Neural cell (in vitro differentiated cells): ENCODE measurements around the gene OR9A4. TPM values are rescaled to one million over a fixed set of nuclear protein-coding genes. Genes with fewer than 3 reads are reported as not detected.

Experiments
- H2AFZ ChIP-seq: fragments of 200-600, 300-800 bp; sonication (generic), shearing (Covaris generic); 2 replicates; pipeline ENCODE4 v1.6.0; 2014; ENCODE audit warnings: low read depth, mild to moderate bottlenecking, antibody characterized with exemption, low read length, moderate library complexity
- H3F3A ChIP-seq: fragments of 200-600 bp; shearing (Covaris generic); 2 replicates; pipeline ENCODE4 v1.6.1; 2016; ENCODE audit warnings: mild to moderate bottlenecking, moderate library complexity, mixed read lengths, antibody characterized with exemption, low read length; ENCODE audit not compliant: insufficient read depth, poor library complexity, severe bottlenecking
- H3K27ac ChIP-seq: fragments of 200-600, 300-800 bp; sonication (generic), shearing (Covaris generic); 2 replicates; pipeline ENCODE4 v1.5.1; 2014; ENCODE audit warnings: mild to moderate bottlenecking, low read length, moderate library complexity
- H3K27me3 ChIP-seq: fragments of 300-800, 200-600 bp; sonication (generic), shearing (Covaris generic); 2 replicates; pipeline ENCODE4 v1.6.0; 2014; ENCODE audit warnings: mild to moderate bottlenecking, low read depth, low read length, moderate library complexity; ENCODE audit not compliant: insufficient read depth
- H3K36me3 ChIP-seq: fragments of 300-800, 200-600 bp; sonication (generic), shearing (Covaris generic); 2 replicates; pipeline ENCODE4 v1.5.1; 2014; ENCODE audit warnings: mild to moderate bottlenecking, antibody characterized with exemption, low read length, moderate library complexity; ENCODE audit not compliant: insufficient read depth
- H3K4me2 ChIP-seq: fragments of 300-800, 200-600 bp; sonication (generic), shearing (Covaris generic); 2 replicates; pipeline ENCODE4 v1.6.0; 2014; ENCODE audit warnings: mild to moderate bottlenecking, low read length
- H3K4me3 ChIP-seq: fragments of 300-800, 200-600 bp; sonication (generic), shearing (Covaris generic); 2 replicates; pipeline ENCODE4 v1.5.1; 2014; ENCODE audit warnings: mild to moderate bottlenecking, low read length, moderate library complexity
- H3K79me2 ChIP-seq: fragments of 200-600 bp; shearing (Covaris generic); replicated peaks from 2 replicates; pipeline ENCODE4 v1.6.0; 2014; ENCODE audit warnings: mild to moderate bottlenecking, low read length, moderate library complexity; ENCODE audit not compliant: insufficient read depth
- H3K9ac ChIP-seq: fragments of 300-800, 200-600 bp; sonication (generic), shearing (Covaris generic); 2 replicates; pipeline ENCODE4 v1.6.1; 2016; ENCODE audit warnings: mild to moderate bottlenecking, low read length, mixed read lengths
- H3K9me2 ChIP-seq: fragments of 200-600 bp; shearing (Covaris generic); 2 replicates; pipeline ENCODE4 v1.6.1; 2016; ENCODE audit warnings: mild to moderate bottlenecking, low read length, mixed read lengths; ENCODE audit not compliant: insufficient read depth
- H3K9me3 ChIP-seq: fragments of 200-600, 300-800 bp; sonication (generic), shearing (Covaris generic); 2 replicates; pipeline ENCODE4 v1.6.1; 2016; ENCODE audit warnings: mild to moderate bottlenecking, mixed run types, low read length, moderate library complexity, mixed read lengths
- H4K20me1 ChIP-seq: fragments of 200-600 bp; shearing (Covaris generic); 2 replicates; pipeline ENCODE4 v1.6.1; 2016; ENCODE audit warnings: mild to moderate bottlenecking, mixed run types; ENCODE audit not compliant: insufficient read depth
- EP300 ChIP-seq: fragments of 450-650 bp; conservative IDR thresholded peaks from 2 replicates; pipeline ENCODE4 v1.6.1; 2014; ENCODE audit warnings: antibody characterized with exemption, mild to moderate bottlenecking, moderate library complexity; ENCODE audit not compliant: poor library complexity, severe bottlenecking
- EZH2 ChIP-seq: fragments of 200-600, 300-800 bp; shearing (Covaris generic), sonication (generic); IDR thresholded peaks from 2 replicates; pipeline ENCODE4 v1.6.1; 2014; ENCODE audit warnings: antibody characterized with exemption, low read length, borderline replicate concordance, mild to moderate bottlenecking; ENCODE audit not compliant: insufficient read depth, poor library complexity, severe bottlenecking
- MXI1 ChIP-seq: fragments of 450-650 bp; conservative IDR thresholded peaks from 2 replicates; pipeline ENCODE4 v1.6.1; 2014; ENCODE audit warnings: antibody characterized with exemption, mild to moderate bottlenecking; ENCODE audit not compliant: poor library complexity, severe bottlenecking
- POLR2AphosphoS5 ChIP-seq: IDR thresholded peaks from 2 replicates; pipeline ENCODE4 v1.6.1; 2012
- RAD21 ChIP-seq: fragments of 450-650 bp; conservative IDR thresholded peaks from 2 replicates; pipeline ENCODE4 v1.6.1; 2014; ENCODE audit warnings: antibody characterized with exemption, mild to moderate bottlenecking, moderate library complexity
- SMC3 ChIP-seq: fragments of 450-650 bp; conservative IDR thresholded peaks from 2 replicates; pipeline ENCODE4 v1.6.1; 2014; ENCODE audit warnings: antibody characterized with exemption, mild to moderate bottlenecking, moderate library complexity; ENCODE audit not compliant: poor library complexity
- TAF1 ChIP-seq: IDR thresholded peaks from 2 replicates; pipeline ENCODE4 v1.6.1; 2012; ENCODE audit warnings: low read depth
- polyA plus RNA-seq: library from polyadenylated mRNA; depleted of rRNA; stranded (reverse); fragments of >200 nt; gene quantifications from 2 replicates; pipeline ENCODE4 v1.2.3, GENCODE V29; 2014
- TF ChIP-seq, protein P1 (sequence below): IDR thresholded peaks from 2 replicates; pipeline ENCODE4 v1.6.1; 2012; ENCODE audit warnings: borderline replicate concordance
- TF ChIP-seq, protein P2 (sequence below): fragments of 450-650 bp; IDR thresholded peaks from 2 replicates; pipeline ENCODE4 v1.5.1; 2014; ENCODE audit warnings: antibody characterized with exemption, mild to moderate bottlenecking, moderate library complexity; ENCODE audit not compliant: poor library complexity, severe bottlenecking

The OR9A4 gene
- polyA plus RNA-seq, 1 donor from 2014 or later: not detected

DNA sequence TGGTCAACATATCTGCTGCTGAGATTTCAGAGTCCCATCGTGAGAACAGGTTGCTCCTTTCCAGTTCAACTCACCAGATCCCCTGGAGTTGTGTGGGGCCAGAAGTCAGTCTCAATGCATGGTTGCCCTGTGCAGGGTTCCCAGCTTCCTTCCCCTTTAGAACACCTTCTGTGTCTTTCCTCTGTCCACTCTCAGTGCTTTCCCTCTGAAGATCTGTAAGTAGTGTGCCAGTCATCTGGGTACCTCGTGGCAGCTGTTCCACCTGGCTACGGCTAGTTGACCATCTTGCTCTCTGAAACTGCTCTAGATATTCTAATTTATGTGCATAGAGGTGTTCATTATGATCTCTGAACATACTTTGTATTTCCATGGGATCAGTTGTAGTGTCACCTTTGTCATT lies 38.8 kb upstream of the OR9A4 start:
- Histone ChIP-seq H3K36me3 (no peaks in the 10 kb centered on the region), H3K9me3 (no peaks in the 10 kb centered on the region), H4K20me1 (no peaks in the 10 kb centered on the region), H3K27ac (no peak overlapping the region), H3K4me3 (no peak overlapping the region), H3K9me2 (no peaks in the 10 kb centered on the region), H3K79me2 (no peaks in the 10 kb centered on the region), H3K9ac (no peak overlapping the region), H3K27me3 (no peaks in the 10 kb centered on the region), H2AFZ (no peak overlapping the region), H3F3A (no peaks in the 10 kb centered on the region), H3K4me2 (no peak overlapping the region)
- TF ChIP-seq SMC3 (no peak), EP300 (no peak), TAF1 (no peak), POLR2AphosphoS5 (no peak), RAD21 (no peak), MXI1 (no peak), EZH2 (no peak)
- TF ChIP-seq, protein P1, sequence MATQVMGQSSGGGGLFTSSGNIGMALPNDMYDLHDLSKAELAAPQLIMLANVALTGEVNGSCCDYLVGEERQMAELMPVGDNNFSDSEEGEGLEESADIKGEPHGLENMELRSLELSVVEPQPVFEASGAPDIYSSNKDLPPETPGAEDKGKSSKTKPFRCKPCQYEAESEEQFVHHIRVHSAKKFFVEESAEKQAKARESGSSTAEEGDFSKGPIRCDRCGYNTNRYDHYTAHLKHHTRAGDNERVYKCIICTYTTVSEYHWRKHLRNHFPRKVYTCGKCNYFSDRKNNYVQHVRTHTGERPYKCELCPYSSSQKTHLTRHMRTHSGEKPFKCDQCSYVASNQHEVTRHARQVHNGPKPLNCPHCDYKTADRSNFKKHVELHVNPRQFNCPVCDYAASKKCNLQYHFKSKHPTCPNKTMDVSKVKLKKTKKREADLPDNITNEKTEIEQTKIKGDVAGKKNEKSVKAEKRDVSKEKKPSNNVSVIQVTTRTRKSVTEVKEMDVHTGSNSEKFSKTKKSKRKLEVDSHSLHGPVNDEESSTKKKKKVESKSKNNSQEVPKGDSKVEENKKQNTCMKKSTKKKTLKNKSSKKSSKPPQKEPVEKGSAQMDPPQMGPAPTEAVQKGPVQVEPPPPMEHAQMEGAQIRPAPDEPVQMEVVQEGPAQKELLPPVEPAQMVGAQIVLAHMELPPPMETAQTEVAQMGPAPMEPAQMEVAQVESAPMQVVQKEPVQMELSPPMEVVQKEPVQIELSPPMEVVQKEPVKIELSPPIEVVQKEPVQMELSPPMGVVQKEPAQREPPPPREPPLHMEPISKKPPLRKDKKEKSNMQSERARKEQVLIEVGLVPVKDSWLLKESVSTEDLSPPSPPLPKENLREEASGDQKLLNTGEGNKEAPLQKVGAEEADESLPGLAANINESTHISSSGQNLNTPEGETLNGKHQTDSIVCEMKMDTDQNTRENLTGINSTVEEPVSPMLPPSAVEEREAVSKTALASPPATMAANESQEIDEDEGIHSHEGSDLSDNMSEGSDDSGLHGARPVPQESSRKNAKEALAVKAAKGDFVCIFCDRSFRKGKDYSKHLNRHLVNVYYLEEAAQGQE: no peak
- TF ChIP-seq, protein P2, sequence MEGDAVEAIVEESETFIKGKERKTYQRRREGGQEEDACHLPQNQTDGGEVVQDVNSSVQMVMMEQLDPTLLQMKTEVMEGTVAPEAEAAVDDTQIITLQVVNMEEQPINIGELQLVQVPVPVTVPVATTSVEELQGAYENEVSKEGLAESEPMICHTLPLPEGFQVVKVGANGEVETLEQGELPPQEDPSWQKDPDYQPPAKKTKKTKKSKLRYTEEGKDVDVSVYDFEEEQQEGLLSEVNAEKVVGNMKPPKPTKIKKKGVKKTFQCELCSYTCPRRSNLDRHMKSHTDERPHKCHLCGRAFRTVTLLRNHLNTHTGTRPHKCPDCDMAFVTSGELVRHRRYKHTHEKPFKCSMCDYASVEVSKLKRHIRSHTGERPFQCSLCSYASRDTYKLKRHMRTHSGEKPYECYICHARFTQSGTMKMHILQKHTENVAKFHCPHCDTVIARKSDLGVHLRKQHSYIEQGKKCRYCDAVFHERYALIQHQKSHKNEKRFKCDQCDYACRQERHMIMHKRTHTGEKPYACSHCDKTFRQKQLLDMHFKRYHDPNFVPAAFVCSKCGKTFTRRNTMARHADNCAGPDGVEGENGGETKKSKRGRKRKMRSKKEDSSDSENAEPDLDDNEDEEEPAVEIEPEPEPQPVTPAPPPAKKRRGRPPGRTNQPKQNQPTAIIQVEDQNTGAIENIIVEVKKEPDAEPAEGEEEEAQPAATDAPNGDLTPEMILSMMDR: no peak

- H3K27ac ChIP-seq: no peak overlapping the region
- H2AFZ ChIP-seq: no peak overlapping the region
- H3K9ac ChIP-seq: no peak overlapping the region
- H3F3A ChIP-seq: no peaks in the 10 kb centered on the region
- H3K79me2 ChIP-seq: no peaks in the 10 kb centered on the region
- no peaks in the 10 kb centered on the region for H3K27me3 ChIP-seq
- no peak overlapping the region for H3K4me2 ChIP-seq
- H3K36me3 ChIP-seq: no peaks in the 10 kb centered on the region
- no peak overlapping the region for H3K4me3 ChIP-seq
- TF ChIP-seq, protein P2: no peak
- no peak for TF ChIP-seq TAF1
- H3K9me2 ChIP-seq: no peaks in the 10 kb centered on the region
- H3K9me3 ChIP-seq: no peaks in the 10 kb centered on the region
- no peaks in the 10 kb centered on the region for H4K20me1 ChIP-seq
These were observed 35.2 kb upstream of the OR9A4 start for GRCh38 chr7:141880960-141881359.
